GM19397 (cell line): Measurements from ENCODE around the gene WBP1.
A peak's percentile ranks its signal among the peaks of the same experiment; 100 is the strongest.

Experiments
- ATAC-seq: cut with Tn5 transposase; IDR thresholded peaks from one replicate; pipeline ENCODE4 v1.9.1; 2021; ENCODE audit warnings: mild to moderate bottlenecking, moderate library complexity; ENCODE audit not compliant: unreplicated experiment

WBP1 gene

GRCh38 chr2:74501335-74502071, 43.3 kb downstream of the WBP1 start:
- no peak for ATAC-seq

GRCh38 chr2:74502147-74502719, 44.0 kb downstream of the WBP1 start:
- no peak for ATAC-seq

GRCh38 chr2:74502720-74503505, 44.7 kb downstream of the WBP1 start:
- peak; percentile 37 for ATAC-seq

- no peak for ATAC-seq
Observed at GRCh38 chr2:74503506-74504475, 45.6 kb downstream of the WBP1 start.

GRCh38 chr2:74504591-74504990, 46.4 kb downstream of the WBP1 start:
- ATAC-seq = no peak

- no peak for ATAC-seq
Observed at GRCh38 chr2:74505448-74506246, 47.4 kb downstream of the WBP1 start.

- ATAC-seq = peak; percentile 81
Observed at GRCh38 chr2:74507145-74507925, 49.1 kb downstream of the WBP1 start, which contains the start of gene PCGF1. TSS of gene PCGF1 (minus strand) at chr2:74507695. CDS start at chr2:74507668, 27 bp downstream.

- ATAC-seq = peak; percentile 4
Observed at GRCh38 chr2:74507926-74508520, 49.8 kb downstream of the WBP1 start.

- ATAC-seq = no peak
Observed at GRCh38 chr2:74510272-74510671, 52.0 kb downstream of the WBP1 start.
